ENCODE measurements around the gene DDX4. TPM values are rescaled to one million over a fixed set of nuclear protein-coding genes. Genes with fewer than 3 reads are reported as not detected.
"Not testable (repeated sequence)": the region's sequence is repeated elsewhere in the genome, so short reads cannot be mapped to it uniquely, and the experiment has no call there.

DDX4 gene
- total RNA-seq, 1 donor from 2014 or later: not detected

- no peak for TF ChIP-seq CTCF (IDR thresholded peaks at IDR 0.05; ENCODE audit: unreplicated experiment)
- Mint-ChIP-seq H3K36me3 (ENCODE audit: low read depth, unreplicated experiment) (no peaks in the 10 kb centered on the region), H3K27ac (ENCODE audit: unreplicated experiment) (no peak overlapping the region), H3K27me3 (ENCODE audit: unreplicated experiment) (peaks cover 7% of the 10 kb centered on the region), H3K9me3 (ENCODE audit: unreplicated experiment) (no peaks in the 10 kb centered on the region), H3K4me3 (ENCODE audit: unreplicated experiment) (no peak overlapping the region), H3K4me1 (ENCODE audit: unreplicated experiment) (peaks cover 12% of the 10 kb centered on the region)
- DNase-seq (ENCODE audit: low spot score): no peak
Observed at GRCh38 chr5:55714749-55715148, 23.1 kb upstream of the DDX4 start.

GRCh38 chr5:55715519-55716078 lies 22.3 kb upstream of the DDX4 start:
- TF ChIP-seq CTCF (IDR thresholded peaks at IDR 0.05; ENCODE audit: unreplicated experiment): no peak
- DNase-seq (ENCODE audit: low spot score): no peak
- H3K36me3 Mint-ChIP-seq (ENCODE audit: low read depth, unreplicated experiment): no peaks in the 10 kb centered on the region

GRCh38 chr5:55719026-55719425 lies 18.8 kb upstream of the DDX4 start:
- not testable (repeated sequence) for H3K27ac Mint-ChIP-seq (ENCODE audit: unreplicated experiment); H3K36me3 Mint-ChIP-seq (ENCODE audit: low read depth, unreplicated experiment); H3K27me3 Mint-ChIP-seq (ENCODE audit: unreplicated experiment); H3K4me3 Mint-ChIP-seq (ENCODE audit: unreplicated experiment); DNase-seq (ENCODE audit: low spot score); H3K9me3 Mint-ChIP-seq (ENCODE audit: unreplicated experiment); H3K4me1 Mint-ChIP-seq (ENCODE audit: unreplicated experiment)

More at GRCh38 chr5:55715519-55716078, 22.3 kb upstream of the DDX4 start:
- peaks cover 7% of the 10 kb centered on the region for H3K27me3 Mint-ChIP-seq (ENCODE audit: unreplicated experiment)
- H3K27ac Mint-ChIP-seq (ENCODE audit: unreplicated experiment): no peak overlapping the region
- no peak overlapping the region for H3K4me3 Mint-ChIP-seq (ENCODE audit: unreplicated experiment)
- no peaks in the 10 kb centered on the region for H3K9me3 Mint-ChIP-seq (ENCODE audit: unreplicated experiment)
- peaks cover 12% of the 10 kb centered on the region for H3K4me1 Mint-ChIP-seq (ENCODE audit: unreplicated experiment)

- no peak for DNase-seq (ENCODE audit: low spot score)
- no peaks in the 10 kb centered on the region for H3K9me3 Mint-ChIP-seq (ENCODE audit: unreplicated experiment)
- no peak overlapping the region for H3K4me3 Mint-ChIP-seq (ENCODE audit: unreplicated experiment)
- no peak for TF ChIP-seq CTCF (IDR thresholded peaks at IDR 0.05; ENCODE audit: unreplicated experiment)
- H3K36me3 Mint-ChIP-seq (ENCODE audit: low read depth, unreplicated experiment): no peaks in the 10 kb centered on the region
- H3K27ac Mint-ChIP-seq (ENCODE audit: unreplicated experiment): no peak overlapping the region
- no peaks in the 10 kb centered on the region for H3K27me3 Mint-ChIP-seq (ENCODE audit: unreplicated experiment)
- peaks cover 3% of the 10 kb centered on the region for H3K4me1 Mint-ChIP-seq (ENCODE audit: unreplicated experiment)
Observed at GRCh38 chr5:55720188-55720703, 17.6 kb upstream of the DDX4 start.

- H3K27ac Mint-ChIP-seq (ENCODE audit: unreplicated experiment): no peak overlapping the region
- no peaks in the 10 kb centered on the region for H3K9me3 Mint-ChIP-seq (ENCODE audit: unreplicated experiment)
- no peak for DNase-seq (ENCODE audit: low spot score)
- H3K36me3 Mint-ChIP-seq (ENCODE audit: low read depth, unreplicated experiment): no peaks in the 10 kb centered on the region
- peaks cover 3% of the 10 kb centered on the region for H3K4me1 Mint-ChIP-seq (ENCODE audit: unreplicated experiment)
- H3K4me3 Mint-ChIP-seq (ENCODE audit: unreplicated experiment): no peak overlapping the region
- no peak for TF ChIP-seq CTCF (IDR thresholded peaks at IDR 0.05; ENCODE audit: unreplicated experiment)
- no peaks in the 10 kb centered on the region for H3K27me3 Mint-ChIP-seq (ENCODE audit: unreplicated experiment)
Observed at GRCh38 chr5:55724281-55724680, 13.6 kb upstream of the DDX4 start.
